GM19455 (cell line): ENCODE data around the gene AACS.
"Not testable (repeated sequence)": the region's sequence is repeated elsewhere in the genome, so short reads cannot be mapped to it uniquely, and the experiment has no call there.

ENCODE experiments used
- ATAC-seq: cut with Tn5 transposase; IDR thresholded peaks from one replicate; pipeline ENCODE4 v1.9.1; 2021; ENCODE audit not compliant: unreplicated experiment

The AACS gene

GRCh38 chr12:125121106-125121505 lies 55.9 kb downstream of the AACS start:
- ATAC-seq = no peak

- ATAC-seq = no peak
Measured at GRCh38 chr12:125122668-125123067, 57.4 kb downstream of the AACS start.

GRCh38 chr12:125124320-125124966 lies 59.2 kb downstream of the AACS start:
- ATAC-seq = no peak

- no peak for ATAC-seq
Measured at GRCh38 chr12:125125271-125125670, 60.0 kb downstream of the AACS start.

- no peak for ATAC-seq
Measured at GRCh38 chr12:125128439-125129178, 63.4 kb downstream of the AACS start.

GRCh38 chr12:125129179-125129571 lies 63.9 kb downstream of the AACS start:
- no peak for ATAC-seq

- ATAC-seq = no peak
Measured at GRCh38 chr12:125129591-125130255, 64.5 kb downstream of the AACS start.

GRCh38 chr12:125131958-125132357 lies 66.7 kb downstream of the AACS start:
- no peak for ATAC-seq

- ATAC-seq = no peak
Measured at GRCh38 chr12:125132698-125133400, 67.6 kb downstream of the AACS start.

- no peak for ATAC-seq
Measured at GRCh38 chr12:125133616-125134015, 68.4 kb downstream of the AACS start.

GRCh38 chr12:125134576-125134975 lies 69.3 kb downstream of the AACS start:
- no peak for ATAC-seq

GRCh38 chr12:125135906-125136305 lies 70.7 kb downstream of the AACS start:
- ATAC-seq = no peak

GRCh38 chr12:125136702-125137101 lies 71.5 kb downstream of the AACS start:
- ATAC-seq = no peak

- no peak for ATAC-seq
Measured at GRCh38 chr12:125137766-125138344, 72.6 kb downstream of the AACS start.

GRCh38 chr12:125140279-125141209 lies 75.3 kb downstream of the AACS start:
- no peak for ATAC-seq

GRCh38 chr12:125141210-125141573 lies 76.0 kb downstream of the AACS start:
- not testable (repeated sequence) for ATAC-seq

- no peak for ATAC-seq
Measured at GRCh38 chr12:125142601-125143000, 77.4 kb downstream of the AACS start.

GRCh38 chr12:125143491-125143890 lies 78.3 kb downstream of the AACS start:
- ATAC-seq = no peak

GRCh38 chr12:125145196-125145595 lies 80.0 kb downstream of the AACS start:
- ATAC-seq = no peak

- no peak for ATAC-seq
Measured at GRCh38 chr12:125148316-125148715, 83.1 kb downstream of the AACS start.
